Fibroblast of pulmonary artery (primary cell): Measurements from ENCODE around the gene FAM20A.
"Not testable (repeated sequence)": the region's sequence is repeated elsewhere in the genome, so short reads cannot be mapped to it uniquely, and the experiment has no call there.

Source experiments
- DNase-seq: peaks from one replicate; pipeline ENCODE4 v3.0.0-alpha.2; 2010; ENCODE audit warnings: low read depth
- H3K4me3 ChIP-seq: replicated peaks from 2 replicates; pipeline ENCODE4 v1.5.1; 2011; ENCODE audit warnings: low read depth, mild to moderate bottlenecking, control low read depth, low read length, moderate library complexity
- CTCF ChIP-seq: IDR thresholded peaks from 2 replicates; pipeline ENCODE4 v1.5.1; 2011; ENCODE audit warnings: mild to moderate bottlenecking, control low read depth, low read length, inconsistent platforms; ENCODE audit errors: missing control alignments

FAM20A gene

GRCh38 chr17:68584581-68585303 is 16.4 kb downstream of the FAM20A start:
- TF ChIP-seq CTCF, result no peak
- DNase-seq, result no peak
- no peak overlapping the region for H3K4me3 ChIP-seq

- not testable (repeated sequence) for DNase-seq, H3K4me3 ChIP-seq
Observed at GRCh38 chr17:68582867-68583266, 18.3 kb downstream of the FAM20A start.

GRCh38 chr17:68581863-68582645 is 19.1 kb downstream of the FAM20A start:
- DNase-seq, result no peak
- no peak for TF ChIP-seq CTCF
- H3K4me3 ChIP-seq, result no peak overlapping the region

- no peak overlapping the region for H3K4me3 ChIP-seq
- peak; percentile 90 for DNase-seq
- TF ChIP-seq CTCF, result no peak
Observed at GRCh38 chr17:68580236-68580770, 20.9 kb downstream of the FAM20A start.

GRCh38 chr17:68579194-68579927 is 21.8 kb downstream of the FAM20A start:
- no peak for TF ChIP-seq CTCF
- no peak overlapping the region for H3K4me3 ChIP-seq
- no peak for DNase-seq

- no peak for TF ChIP-seq CTCF
- H3K4me3 ChIP-seq, result no peak overlapping the region
- no peak for DNase-seq
Observed at GRCh38 chr17:68578236-68578635, 22.9 kb downstream of the FAM20A start.

- H3K4me3 ChIP-seq, result no peak overlapping the region
- TF ChIP-seq CTCF, result no peak
- no peak for DNase-seq
Observed at GRCh38 chr17:68577497-68577821, 23.7 kb downstream of the FAM20A start.
